Measurements from ENCODE around the gene SLC10A6. TPM values are rescaled to one million over a fixed set of nuclear protein-coding genes. Genes with fewer than 3 reads are reported as not detected.
A peak's percentile ranks its signal among the peaks of the same experiment; 100 is the strongest.

The SLC10A6 gene
- total and polyA plus RNA-seq, 10 of the 15 experiments (the other 5 are each of a cell fraction or from before 2014, with no cell fraction given), result 0.05 TPM; not detected in 9

GRCh38 chr4:86818841-86819240, 30.3 kb downstream of the SLC10A6 start:
- no peaks in the 10 kb centered on the region for H4K20me1 ChIP-seq (ENCODE audit: control insufficient read depth, insufficient read depth)
- H2AFZ ChIP-seq (ENCODE audit: control insufficient read depth, low read depth, low read length), result no peak overlapping the region
- 59% methylated on average over 3 of the region's 3 CpGs for WGBS (ENCODE audit: insufficient coverage, insufficient replicate concordance, low lambda C conversion rate, missing lambda C conversion rate)
- no peak overlapping the region for H3K9ac ChIP-seq (ENCODE audit: control insufficient read depth, insufficient read depth, low read length)
- no TSS peak for BruUV-seq (replicated peaks)
- no peak overlapping the region for H3K4me3 ChIP-seq
- ChIA-PET SMC1A (ENCODE audit: uncharacterized antibody, unreplicated experiment) (interaction anchor here (0.8 to 8.1 kb wide), 9 partner anchors 11 to 321 kb away, joined by 3 to 59 read pairs (median 4); no protein-coding TSS in a partner anchor), POLR2A (interaction anchor here (0.6 kb wide), 1 partner anchor 487 kb away, joined by 3 read pairs; no protein-coding TSS in a partner anchor), CTCF (interaction anchor here (0.6 to 7.8 kb wide), 6 partner anchors 11 to 427 kb away, joined by 3 to 71 read pairs (median 4); partner anchors contain the start of gene PTPN13), RAD21 (ENCODE audit: unreplicated experiment) (interaction anchor here (0.9 to 3.1 kb wide), 5 partner anchors 76 to 320 kb away, joined by 3 to 13 read pairs (median 5); no protein-coding TSS in a partner anchor)
- no peaks in the 10 kb centered on the region; a peak in 1 of 4 replicates for H3K36me3 ChIP-seq (ENCODE audit: control insufficient read depth in 2 of 2, insufficient read depth in 2 of 2, low read length in 1 of 2)
- no peaks in the 10 kb centered on the region for H3K4me1 ChIP-seq (ENCODE audit: control insufficient read depth, insufficient read depth, low read length)
- DNase-seq (ENCODE audit: low read depth, low spot score) (no peak), ATAC-seq (peak; percentile 32; the same call in 1 of the 3 replicates), FAIRE-seq (no peak)
- H3K27me3 ChIP-seq (replicated peaks in 1 of 2; ENCODE audit: control insufficient read depth in 2 of 2, insufficient read depth in 2 of 2, low read length in 1 of 2), result no peaks in the 10 kb centered on the region
- no peak overlapping the region for H3K27ac ChIP-seq (ENCODE audit: control insufficient read depth, insufficient read depth)
- H3K79me2 ChIP-seq (ENCODE audit: control insufficient read depth, insufficient read depth, low read length), result no peaks in the 10 kb centered on the region
- H3K9me3 ChIP-seq (replicated peaks; ENCODE audit: control insufficient read depth, insufficient read depth, low read length), result peaks cover 1% of the 10 kb centered on the region; the same call in 1 of the 3 replicates
- H3K4me2 ChIP-seq (ENCODE audit: control insufficient read depth, insufficient read depth), result no peak overlapping the region
- in situ Hi-C loops (cut with MboI) (no loop called here), intact Hi-C loops (cut with micrococcal nuclease; ENCODE audit: unreplicated experiment) (loop anchor here (10.0 kb wide), 1 partner anchor 324 kb away; no protein-coding TSS in a partner anchor)
- TF ChIP-seq TCF7 (IDR thresholded peaks at IDR 0.05; ENCODE audit: borderline replicate concordance) (no peak), CEBPZ (IDR thresholded peaks at IDR 0.05; ENCODE audit: low read depth, low read length) (no peak), PML (IDR thresholded peaks at IDR 0.05; ENCODE audit: low read length) (no peak), FOXM1 (IDR thresholded peaks at IDR 0.05; ENCODE audit: low read depth, low read length) (no peak), ZNF217 (IDR thresholded peaks at IDR 0.05) (no peak), SREBF2 (IDR thresholded peaks at IDR 0.05; ENCODE audit: low read length) (no peak), FOXK2 (IDR thresholded peaks at IDR 0.05) (no peak)
